Panc1 (cell line): ENCODE data around the gene NAPA. TPM values are rescaled to one million over a fixed set of nuclear protein-coding genes. Genes with fewer than 3 reads are reported as not detected.

Source experiments
- ATAC-seq: fragments of 200-7000 bp; cut with Tn5 transposase; 2 replicates; pipeline ENCODE4 v1.9.1; 2020; ENCODE audit warnings: mild to moderate bottlenecking, moderate library complexity
- BruUV-seq: library from RNA; stranded (reverse); fragments of 400-500 nt; replicated peaks from 2 replicates; lab custom pipeline; 2021; lab: Mats Ljungman, UMichigan
- CTCF ChIA-PET: fragments of 300-600 bp; sonication (Branson Sonifier 250); formaldehyde crosslinking; loops from one replicate; lab custom pipeline; 2022; ENCODE audit warnings: antibody characterized with exemption; lab: Charles Lee
- POLR2A ChIA-PET: fragments of 300-600 bp; sonication (Branson Sonifier 250); formaldehyde crosslinking; loops from one replicate; lab custom pipeline; 2022; ENCODE audit warnings: antibody characterized with exemption; lab: Charles Lee
- DNase-seq: peaks from one replicate; pipeline ENCODE4 v3.0.0-alpha.2; 2010; ENCODE audit warnings: low read depth, low spot score
- H3K27ac ChIP-seq: 2 replicates; pipeline ENCODE4 v1.5.1; 2011; ENCODE audit warnings: mild to moderate bottlenecking, low read length, inconsistent platforms
- H3K27me3 ChIP-seq: fragments of 200-500 bp; sonication (Bioruptor generic); 2 replicates; pipeline ENCODE4 v1.6.0; 2014; ENCODE audit warnings: low read length, inconsistent platforms; ENCODE audit not compliant: control insufficient read depth, insufficient read depth
- H3K36me3 ChIP-seq: fragments of 200-500 bp; sonication (Bioruptor generic); 2 replicates; pipeline ENCODE4 v1.5.1; 2014; ENCODE audit warnings: inconsistent platforms, mild to moderate bottlenecking, low read length, moderate library complexity; ENCODE audit not compliant: control insufficient read depth, insufficient read depth
- H3K4me1 ChIP-seq: 2 replicates; pipeline ENCODE4 v1.5.1; 2011; ENCODE audit warnings: inconsistent platforms, mild to moderate bottlenecking, low read length, moderate library complexity; ENCODE audit not compliant: control insufficient read depth, insufficient read depth
- H3K4me3 ChIP-seq, 2 experiments: 2 replicates each; pipeline ENCODE4 v1.5.1; 2011 to 2012; ENCODE audit warnings: low read depth in 2 of 2, low read length in 2 of 2, mild to moderate bottlenecking in 2 of 2, inconsistent platforms in 1 of 2, moderate library complexity in 1 of 2
- H3K9me3 ChIP-seq: fragments of 200-500 bp; sonication (Bioruptor generic); 2 replicates; pipeline ENCODE4 v1.5.1; 2014; ENCODE audit warnings: low read depth, mild to moderate bottlenecking, inconsistent platforms, low read length, moderate library complexity; ENCODE audit not compliant: control insufficient read depth, insufficient read depth
- POLR2AphosphoS5 ChIP-seq: IDR thresholded peaks from 2 replicates; pipeline ENCODE4 v1.6.1; 2012; ENCODE audit warnings: mild to moderate bottlenecking, low read depth, low read length, moderate library complexity
- SIN3A ChIP-seq: IDR thresholded peaks from 2 replicates; pipeline ENCODE4 v1.6.1; 2012; ENCODE audit warnings: low read depth, mild to moderate bottlenecking, low read length, moderate library complexity, borderline replicate concordance; ENCODE audit not compliant: insufficient read depth
- TCF7L2 ChIP-seq: IDR thresholded peaks from 2 replicates; pipeline ENCODE4 v1.6.1; 2011; ENCODE audit warnings: mild to moderate bottlenecking, low read depth, low read length, inconsistent platforms
- in situ Hi-C: cut with HindIII; loops from 2 replicates; pipeline ENCODE4 v1.10.0; 2016; ENCODE audit warnings: low sequenced_read_pairs, low pct_unique_long_range_greater_than_20kb
- intact Hi-C: fragments of 100-400 bp; cut with micrococcal nuclease; formaldehyde crosslinking; loops from one replicate; pipeline ENCODE4 v1.10.0; 2022; ENCODE audit not compliant: unreplicated experiment
- total RNA-seq: library from RNA; stranded (reverse); gene quantifications from one replicate; pipeline ENCODE4 v1.2.1, GENCODE V29; 2021; ENCODE audit not compliant: unreplicated experiment
- TF ChIP-seq, protein P1 (sequence below): fragments of 450-650 bp; IDR thresholded peaks from 2 replicates; pipeline ENCODE4 v1.5.1; 2017; ENCODE audit warnings: mild to moderate bottlenecking
- TF ChIP-seq, protein P2 (sequence below), 2 experiments: IDR thresholded peaks; 2 replicates each; pipeline ENCODE4 v1.6.1; 2011 to 2012; ENCODE audit warnings: low read depth in 2 of 2, control low read depth in 1 of 2, low read length in 1 of 2, mild to moderate bottlenecking in 1 of 2, moderate library complexity in 1 of 2; ENCODE audit not compliant: insufficient read depth in 1 of 2

Gene NAPA
- total RNA-seq, 1 experiment from 2014 or later: 71.0 TPM

DNA sequence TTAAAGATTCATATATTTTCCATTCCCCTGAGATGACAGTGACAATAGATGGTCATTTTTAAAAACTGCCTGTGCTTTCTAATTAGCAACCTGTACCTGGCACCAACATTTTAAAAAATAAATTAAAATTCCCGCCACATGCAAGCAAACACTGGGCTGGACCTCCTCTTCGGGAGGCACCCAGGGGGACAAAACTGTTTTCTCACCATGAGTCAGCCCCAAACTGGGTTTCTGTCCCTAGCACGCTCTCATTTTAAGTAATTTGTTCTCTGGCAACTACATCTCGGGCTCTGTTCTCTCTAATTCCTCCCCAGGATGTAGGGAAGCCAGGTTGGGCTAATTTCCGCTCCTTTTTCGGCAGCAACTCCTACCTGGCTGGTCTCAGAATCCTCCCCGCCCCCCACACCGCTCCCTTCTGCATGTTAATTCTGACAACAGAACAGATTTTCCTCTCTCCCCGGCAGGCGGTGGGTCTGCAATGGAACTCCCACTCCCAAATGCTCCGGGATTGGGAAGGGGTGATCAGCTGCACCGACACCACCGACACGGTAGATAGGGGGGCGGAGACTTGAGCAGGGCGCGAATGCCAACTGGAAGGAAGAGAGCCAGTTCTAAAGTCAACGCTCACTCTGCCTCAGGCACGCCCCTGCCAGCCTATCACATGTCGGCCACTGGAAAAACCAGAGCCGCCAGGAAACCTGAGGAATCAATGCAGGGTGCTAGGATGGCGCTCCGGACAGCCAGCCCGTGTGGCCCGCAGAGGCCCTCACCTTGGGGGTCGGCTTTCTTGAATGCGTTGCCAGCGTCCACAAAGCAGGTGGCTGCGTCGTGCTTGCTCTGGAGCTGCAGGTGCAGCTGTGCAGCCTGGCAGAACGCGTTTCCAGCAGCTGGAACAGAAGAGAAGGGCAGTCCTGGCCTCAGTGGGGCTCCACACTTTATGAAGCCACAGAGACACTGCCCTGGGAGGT, 14.7 kb downstream of the NAPA start:
- intact Hi-C loops (no loop called here), in situ Hi-C loops (no loop called here)
- no peaks in the 10 kb centered on the region for H3K4me1 ChIP-seq
- ATAC-seq (no peak), DNase-seq (no peak)
- POLR2A ChIA-PET: no interaction called here
- no peaks in the 10 kb centered on the region for H3K9me3 ChIP-seq
- CTCF ChIA-PET: no interaction called here
- H3K27me3 ChIP-seq: no peaks in the 10 kb centered on the region
- BruUV-seq: no TSS peak
- no peak overlapping the region for H3K4me3 ChIP-seq
- no peak overlapping the region for H3K27ac ChIP-seq
- no peaks in the 10 kb centered on the region for H3K36me3 ChIP-seq
- TF ChIP-seq, protein P1, sequence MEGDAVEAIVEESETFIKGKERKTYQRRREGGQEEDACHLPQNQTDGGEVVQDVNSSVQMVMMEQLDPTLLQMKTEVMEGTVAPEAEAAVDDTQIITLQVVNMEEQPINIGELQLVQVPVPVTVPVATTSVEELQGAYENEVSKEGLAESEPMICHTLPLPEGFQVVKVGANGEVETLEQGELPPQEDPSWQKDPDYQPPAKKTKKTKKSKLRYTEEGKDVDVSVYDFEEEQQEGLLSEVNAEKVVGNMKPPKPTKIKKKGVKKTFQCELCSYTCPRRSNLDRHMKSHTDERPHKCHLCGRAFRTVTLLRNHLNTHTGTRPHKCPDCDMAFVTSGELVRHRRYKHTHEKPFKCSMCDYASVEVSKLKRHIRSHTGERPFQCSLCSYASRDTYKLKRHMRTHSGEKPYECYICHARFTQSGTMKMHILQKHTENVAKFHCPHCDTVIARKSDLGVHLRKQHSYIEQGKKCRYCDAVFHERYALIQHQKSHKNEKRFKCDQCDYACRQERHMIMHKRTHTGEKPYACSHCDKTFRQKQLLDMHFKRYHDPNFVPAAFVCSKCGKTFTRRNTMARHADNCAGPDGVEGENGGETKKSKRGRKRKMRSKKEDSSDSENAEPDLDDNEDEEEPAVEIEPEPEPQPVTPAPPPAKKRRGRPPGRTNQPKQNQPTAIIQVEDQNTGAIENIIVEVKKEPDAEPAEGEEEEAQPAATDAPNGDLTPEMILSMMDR: no peak
- TF ChIP-seq SIN3A (no peak), TCF7L2 (no peak), POLR2AphosphoS5 (no peak)
- TF ChIP-seq, protein P2, sequence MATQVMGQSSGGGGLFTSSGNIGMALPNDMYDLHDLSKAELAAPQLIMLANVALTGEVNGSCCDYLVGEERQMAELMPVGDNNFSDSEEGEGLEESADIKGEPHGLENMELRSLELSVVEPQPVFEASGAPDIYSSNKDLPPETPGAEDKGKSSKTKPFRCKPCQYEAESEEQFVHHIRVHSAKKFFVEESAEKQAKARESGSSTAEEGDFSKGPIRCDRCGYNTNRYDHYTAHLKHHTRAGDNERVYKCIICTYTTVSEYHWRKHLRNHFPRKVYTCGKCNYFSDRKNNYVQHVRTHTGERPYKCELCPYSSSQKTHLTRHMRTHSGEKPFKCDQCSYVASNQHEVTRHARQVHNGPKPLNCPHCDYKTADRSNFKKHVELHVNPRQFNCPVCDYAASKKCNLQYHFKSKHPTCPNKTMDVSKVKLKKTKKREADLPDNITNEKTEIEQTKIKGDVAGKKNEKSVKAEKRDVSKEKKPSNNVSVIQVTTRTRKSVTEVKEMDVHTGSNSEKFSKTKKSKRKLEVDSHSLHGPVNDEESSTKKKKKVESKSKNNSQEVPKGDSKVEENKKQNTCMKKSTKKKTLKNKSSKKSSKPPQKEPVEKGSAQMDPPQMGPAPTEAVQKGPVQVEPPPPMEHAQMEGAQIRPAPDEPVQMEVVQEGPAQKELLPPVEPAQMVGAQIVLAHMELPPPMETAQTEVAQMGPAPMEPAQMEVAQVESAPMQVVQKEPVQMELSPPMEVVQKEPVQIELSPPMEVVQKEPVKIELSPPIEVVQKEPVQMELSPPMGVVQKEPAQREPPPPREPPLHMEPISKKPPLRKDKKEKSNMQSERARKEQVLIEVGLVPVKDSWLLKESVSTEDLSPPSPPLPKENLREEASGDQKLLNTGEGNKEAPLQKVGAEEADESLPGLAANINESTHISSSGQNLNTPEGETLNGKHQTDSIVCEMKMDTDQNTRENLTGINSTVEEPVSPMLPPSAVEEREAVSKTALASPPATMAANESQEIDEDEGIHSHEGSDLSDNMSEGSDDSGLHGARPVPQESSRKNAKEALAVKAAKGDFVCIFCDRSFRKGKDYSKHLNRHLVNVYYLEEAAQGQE (IDR thresholded peaks at IDR 0.05; ENCODE audit: insufficient read depth in 1 of 2, low read depth in 2 of 2, low read length in 1 of 2): no peak

DNA sequence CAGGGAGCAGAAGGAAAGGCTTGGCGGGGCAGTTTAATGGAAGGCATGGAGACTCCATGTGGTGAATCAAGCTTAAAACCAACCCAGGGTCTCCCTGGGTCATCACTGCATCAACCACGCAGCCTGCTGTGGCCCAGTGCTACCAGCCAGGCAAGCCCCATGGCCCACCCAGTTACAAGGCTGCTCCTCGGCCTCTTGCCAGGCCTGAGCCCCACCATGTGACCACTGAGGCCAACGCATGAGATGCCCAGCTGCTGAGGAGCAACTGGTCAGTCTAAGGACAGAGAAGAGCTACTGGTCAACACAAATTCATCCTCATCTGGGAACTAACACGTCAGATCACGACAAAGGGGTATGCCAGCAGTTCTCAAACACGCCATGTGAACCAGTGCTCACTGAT, 15.5 kb downstream of the NAPA start:
- H3K9me3 ChIP-seq: no peaks in the 10 kb centered on the region
- ATAC-seq: no peak
- no TSS peak for BruUV-seq
- intact Hi-C loops: no loop called here
- ChIA-PET POLR2A (no interaction called here), CTCF (no interaction called here)
- DNase-seq: no peak
- in situ Hi-C loops: no loop called here
- no peak overlapping the region for H3K4me3 ChIP-seq
- no peaks in the 10 kb centered on the region for H3K36me3 ChIP-seq
- H3K4me1 ChIP-seq: no peaks in the 10 kb centered on the region
- H3K27me3 ChIP-seq: no peaks in the 10 kb centered on the region
- no peak overlapping the region for H3K27ac ChIP-seq
- TF ChIP-seq POLR2AphosphoS5: no peak
- TF ChIP-seq, protein P2 (IDR thresholded peaks at IDR 0.05; ENCODE audit: insufficient read depth in 1 of 2, low read depth in 2 of 2, low read length in 1 of 2): no peak
- no peak for TF ChIP-seq SIN3A
- TF ChIP-seq TCF7L2: no peak
- TF ChIP-seq, protein P1: no peak
